ENCODE data around the gene SF3B2.
"Not testable (repeated sequence)": the region's sequence is repeated elsewhere in the genome, so short reads cannot be mapped to it uniquely, and the experiment has no call there.

The SF3B2 gene

DNA sequence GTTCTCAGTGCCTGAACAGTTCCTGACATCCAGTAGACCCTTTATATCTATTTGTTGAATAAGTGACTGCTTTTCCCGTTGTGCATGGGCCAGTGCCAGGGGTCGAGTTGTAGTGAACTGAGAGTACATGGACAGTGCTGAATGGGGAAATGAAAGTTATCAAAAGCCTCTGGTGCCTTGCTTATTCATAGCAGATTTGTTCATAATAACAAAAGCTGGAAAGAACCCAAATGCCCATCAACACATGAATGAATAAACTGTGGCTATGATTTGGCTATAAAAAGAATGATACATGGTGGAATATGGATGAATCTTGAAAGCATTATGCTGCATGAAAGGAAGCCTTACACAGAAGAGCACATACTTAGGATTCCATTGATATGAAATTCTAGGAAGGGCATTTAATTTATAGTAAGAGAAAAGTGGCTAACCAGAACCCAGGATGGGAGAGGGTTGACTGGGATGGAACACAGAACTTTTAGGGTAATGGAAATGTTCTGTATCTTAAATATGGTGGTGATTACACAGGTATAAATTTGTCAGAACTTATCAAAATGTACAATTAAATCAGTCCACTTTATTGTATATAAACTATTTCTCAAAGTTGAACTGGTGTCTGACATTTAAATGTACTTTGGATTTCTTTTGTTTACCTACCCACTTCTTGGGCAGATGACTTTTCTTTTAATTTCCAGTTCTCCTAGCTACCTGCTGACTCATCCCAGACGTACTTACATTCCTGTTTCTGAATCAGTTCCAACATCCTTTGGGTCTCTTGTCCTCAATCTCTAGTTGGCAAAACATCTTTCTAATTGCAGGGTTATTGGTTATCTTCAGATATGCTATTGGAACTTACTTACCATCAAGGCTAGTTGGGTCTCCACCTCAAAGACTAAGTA lies 60.7 kb downstream of the SF3B2 start:
- H3K36me3 ChIP-seq (ENCODE audit: control insufficient read depth, insufficient read depth, low read length): no peaks in the 10 kb centered on the region
- H3K27ac ChIP-seq (ENCODE audit: low read depth, low read length): no peak overlapping the region
- H3K4me3 ChIP-seq (ENCODE audit: low read depth, low read length): no peak overlapping the region
- H3K27me3 ChIP-seq (ENCODE audit: control insufficient read depth, insufficient read depth, low read length): no peaks in the 10 kb centered on the region
- no peak overlapping the region for H3K9ac ChIP-seq (ENCODE audit: low read length)
- no peaks in the 10 kb centered on the region for H3K9me3 ChIP-seq (ENCODE audit: control insufficient read depth, insufficient read depth, low read depth, low read length)
- H3K4me1 ChIP-seq (ENCODE audit: control insufficient read depth, insufficient read depth, low read length): peaks cover 37% of the 10 kb centered on the region

DNA sequence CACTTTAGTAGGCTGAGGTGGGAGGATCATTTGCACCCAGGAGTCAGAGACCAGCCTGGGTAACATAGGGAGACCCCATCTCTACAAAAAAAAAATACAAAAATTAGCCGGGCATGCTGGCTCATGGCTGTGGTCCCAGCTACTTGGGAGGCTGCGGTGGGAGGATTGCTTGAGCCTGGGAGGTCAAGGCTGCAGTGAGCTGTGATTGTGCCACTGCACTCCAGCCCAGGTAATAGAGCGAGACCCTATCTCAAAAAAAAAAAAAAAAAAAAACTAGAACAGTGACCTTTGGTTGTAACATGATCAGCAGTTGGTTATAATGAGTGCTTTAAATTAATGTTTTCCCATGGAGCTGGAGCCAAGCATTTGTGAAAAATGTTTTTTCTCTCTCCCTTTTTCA lies 62.8 kb downstream of the SF3B2 start:
- H3K4me3 ChIP-seq (ENCODE audit: low read depth, low read length); H3K27ac ChIP-seq (ENCODE audit: low read depth, low read length); H3K36me3 ChIP-seq (ENCODE audit: control insufficient read depth, insufficient read depth, low read length); H3K9ac ChIP-seq (ENCODE audit: low read length); H3K27me3 ChIP-seq (ENCODE audit: control insufficient read depth, insufficient read depth, low read length); H3K9me3 ChIP-seq (ENCODE audit: control insufficient read depth, insufficient read depth, low read depth, low read length): not testable (repeated sequence)
- peaks cover 48% of the 10 kb centered on the region for H3K4me1 ChIP-seq (ENCODE audit: control insufficient read depth, insufficient read depth, low read length)

- H3K4me3 ChIP-seq (ENCODE audit: low read depth, low read length): no peak overlapping the region
- no peak overlapping the region for H3K9ac ChIP-seq (ENCODE audit: low read length)
- H3K27ac ChIP-seq (ENCODE audit: low read depth, low read length): no peak overlapping the region
- no peaks in the 10 kb centered on the region for H3K27me3 ChIP-seq (ENCODE audit: control insufficient read depth, insufficient read depth, low read length)
- no peaks in the 10 kb centered on the region for H3K36me3 ChIP-seq (ENCODE audit: control insufficient read depth, insufficient read depth, low read length)
- H3K4me1 ChIP-seq (ENCODE audit: control insufficient read depth, insufficient read depth, low read length): peaks cover 48% of the 10 kb centered on the region
- no peaks in the 10 kb centered on the region for H3K9me3 ChIP-seq (ENCODE audit: control insufficient read depth, insufficient read depth, low read depth, low read length)
Measured at GRCh38 chr11:66115638-66116301, 63.6 kb downstream of the SF3B2 start.

- no peaks in the 10 kb centered on the region for H3K9me3 ChIP-seq (ENCODE audit: control insufficient read depth, insufficient read depth, low read depth, low read length)
- peaks cover 46% of the 10 kb centered on the region for H3K4me1 ChIP-seq (ENCODE audit: control insufficient read depth, insufficient read depth, low read length)
- no peaks in the 10 kb centered on the region for H3K36me3 ChIP-seq (ENCODE audit: control insufficient read depth, insufficient read depth, low read length)
- no peak overlapping the region for H3K27ac ChIP-seq (ENCODE audit: low read depth, low read length)
- no peak overlapping the region for H3K9ac ChIP-seq (ENCODE audit: low read length)
- no peaks in the 10 kb centered on the region for H3K27me3 ChIP-seq (ENCODE audit: control insufficient read depth, insufficient read depth, low read length)
- H3K4me3 ChIP-seq (ENCODE audit: low read depth, low read length): no peak overlapping the region
Measured at GRCh38 chr11:66116576-66117361, 64.6 kb downstream of the SF3B2 start.

- H3K4me1 ChIP-seq (ENCODE audit: control insufficient read depth, insufficient read depth, low read length): peaks cover 26% of the 10 kb centered on the region
- peak overlapping the region; percentile 30; the same call in 1 of the 2 replicates for H3K27ac ChIP-seq (ENCODE audit: low read depth, low read length)
- no peaks in the 10 kb centered on the region for H3K36me3 ChIP-seq (ENCODE audit: control insufficient read depth, insufficient read depth, low read length)
- H3K4me3 ChIP-seq (ENCODE audit: low read depth, low read length): no peak overlapping the region
- H3K27me3 ChIP-seq (ENCODE audit: control insufficient read depth, insufficient read depth, low read length): no peaks in the 10 kb centered on the region
- peak overlapping the region; percentile 39 for H3K9ac ChIP-seq (ENCODE audit: low read length)
- no peaks in the 10 kb centered on the region for H3K9me3 ChIP-seq (ENCODE audit: control insufficient read depth, insufficient read depth, low read depth, low read length)
Measured at GRCh38 chr11:66118847-66119246, 66.7 kb downstream of the SF3B2 start.

All from HUES6 (cell line).